ENCODE data around the gene DEFB115.

Gene DEFB115, protein sequence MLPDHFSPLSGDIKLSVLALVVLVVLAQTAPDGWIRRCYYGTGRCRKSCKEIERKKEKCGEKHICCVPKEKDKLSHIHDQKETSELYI

DNA sequence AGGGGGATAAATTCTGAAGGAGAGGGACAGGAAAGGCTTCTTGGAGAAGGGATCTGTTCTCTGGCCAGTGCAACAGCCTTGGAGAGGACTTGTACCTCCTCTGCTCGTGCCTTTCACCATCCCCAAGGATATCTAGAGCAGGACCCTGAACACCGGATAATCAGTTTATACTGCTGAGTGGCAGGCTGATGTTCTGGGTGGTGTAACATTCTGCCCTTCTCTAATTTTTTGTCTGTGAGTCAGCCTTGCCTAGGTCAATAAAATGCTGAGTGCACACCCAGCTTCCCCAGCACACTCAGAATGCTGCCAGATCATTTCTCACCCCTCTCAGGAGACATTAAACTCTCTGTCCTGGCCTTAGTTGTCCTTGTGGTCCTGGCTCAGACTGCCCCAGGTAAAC, at the start of gene DEFB115:
TSS of gene DEFB115 (plus strand) at position 301 of the 400 bp plus-strand sequence. CDS start at position 301, 0 bp downstream.
- no peak within 1 kb of the TSS for H3K4me3 ChIP-seq (ENCODE audit: low read depth, low read length)
- TF ChIP-seq, protein P1, sequence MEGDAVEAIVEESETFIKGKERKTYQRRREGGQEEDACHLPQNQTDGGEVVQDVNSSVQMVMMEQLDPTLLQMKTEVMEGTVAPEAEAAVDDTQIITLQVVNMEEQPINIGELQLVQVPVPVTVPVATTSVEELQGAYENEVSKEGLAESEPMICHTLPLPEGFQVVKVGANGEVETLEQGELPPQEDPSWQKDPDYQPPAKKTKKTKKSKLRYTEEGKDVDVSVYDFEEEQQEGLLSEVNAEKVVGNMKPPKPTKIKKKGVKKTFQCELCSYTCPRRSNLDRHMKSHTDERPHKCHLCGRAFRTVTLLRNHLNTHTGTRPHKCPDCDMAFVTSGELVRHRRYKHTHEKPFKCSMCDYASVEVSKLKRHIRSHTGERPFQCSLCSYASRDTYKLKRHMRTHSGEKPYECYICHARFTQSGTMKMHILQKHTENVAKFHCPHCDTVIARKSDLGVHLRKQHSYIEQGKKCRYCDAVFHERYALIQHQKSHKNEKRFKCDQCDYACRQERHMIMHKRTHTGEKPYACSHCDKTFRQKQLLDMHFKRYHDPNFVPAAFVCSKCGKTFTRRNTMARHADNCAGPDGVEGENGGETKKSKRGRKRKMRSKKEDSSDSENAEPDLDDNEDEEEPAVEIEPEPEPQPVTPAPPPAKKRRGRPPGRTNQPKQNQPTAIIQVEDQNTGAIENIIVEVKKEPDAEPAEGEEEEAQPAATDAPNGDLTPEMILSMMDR (IDR thresholded peaks at IDR 0.05; ENCODE audit: borderline replicate concordance, insufficient read depth, low read depth, low read length), result no peak

DNA sequence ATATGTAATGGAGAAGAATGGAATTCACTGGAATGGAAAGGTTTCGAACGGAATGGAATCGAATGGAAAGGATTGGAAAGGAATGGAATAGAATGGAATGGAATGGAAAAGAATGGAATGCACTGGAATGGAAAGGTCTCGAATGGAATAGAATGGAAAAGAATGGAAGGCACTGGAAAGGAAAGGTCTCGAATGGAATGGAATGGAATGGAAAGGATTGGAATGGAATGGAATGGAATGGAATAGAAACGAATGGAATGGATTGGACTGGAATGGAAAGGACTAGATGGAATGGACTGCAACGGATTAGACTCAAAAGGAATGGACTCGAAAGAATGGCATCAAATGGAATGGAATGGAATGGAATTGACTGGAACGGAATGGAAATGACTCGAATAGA, 20.5 kb upstream of the DEFB115 start:
- TF ChIP-seq, protein P1 (IDR thresholded peaks at IDR 0.05; ENCODE audit: borderline replicate concordance, insufficient read depth, low read depth, low read length), result no peak
- H3K4me3 ChIP-seq (ENCODE audit: low read depth, low read length), result no peak overlapping the region

DNA sequence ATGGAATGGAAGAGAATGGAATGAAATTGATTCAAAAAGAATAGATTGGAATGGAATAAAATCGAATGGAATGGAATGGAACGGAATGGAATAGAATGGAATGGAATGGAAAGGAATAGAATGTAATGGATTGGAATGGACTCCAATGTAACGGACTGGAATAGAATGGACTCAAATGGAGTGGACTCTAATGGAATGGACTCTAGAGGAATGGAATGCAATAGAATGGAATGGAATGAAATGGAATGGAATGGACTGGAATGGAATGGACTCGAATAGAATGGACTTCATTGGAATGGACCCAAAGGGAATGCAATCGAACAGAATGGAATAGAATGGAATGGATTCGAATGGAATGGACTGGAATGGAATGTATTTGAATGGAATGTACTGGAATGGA, 19.7 kb upstream of the DEFB115 start:
- no peak overlapping the region for H3K4me3 ChIP-seq (ENCODE audit: low read depth, low read length)
- TF ChIP-seq, protein P1 (IDR thresholded peaks at IDR 0.05; ENCODE audit: borderline replicate concordance, insufficient read depth, low read depth, low read length), result no peak

DNA sequence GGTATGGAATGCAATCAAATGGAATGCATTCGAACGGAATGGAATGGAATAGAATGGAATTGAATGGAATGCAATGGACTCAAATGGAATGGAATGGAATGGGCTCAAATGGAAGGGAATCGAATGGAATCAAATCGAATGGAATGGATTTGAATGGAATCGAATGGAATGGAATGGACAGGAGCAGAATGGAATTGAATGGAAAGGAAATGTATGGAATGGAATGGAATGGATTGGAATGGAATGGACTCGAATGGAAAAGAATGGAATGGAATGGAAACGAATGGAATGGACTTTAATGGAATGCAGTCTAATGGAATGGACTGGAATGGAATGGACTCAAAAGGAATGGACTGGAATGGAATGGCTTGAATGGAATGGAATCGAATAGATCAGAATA, 18.3 kb upstream of the DEFB115 start:
- TF ChIP-seq, protein P1 (IDR thresholded peaks at IDR 0.05; ENCODE audit: borderline replicate concordance, insufficient read depth, low read depth, low read length), result no peak
- H3K4me3 ChIP-seq (ENCODE audit: low read depth, low read length), result no peak overlapping the region

DNA sequence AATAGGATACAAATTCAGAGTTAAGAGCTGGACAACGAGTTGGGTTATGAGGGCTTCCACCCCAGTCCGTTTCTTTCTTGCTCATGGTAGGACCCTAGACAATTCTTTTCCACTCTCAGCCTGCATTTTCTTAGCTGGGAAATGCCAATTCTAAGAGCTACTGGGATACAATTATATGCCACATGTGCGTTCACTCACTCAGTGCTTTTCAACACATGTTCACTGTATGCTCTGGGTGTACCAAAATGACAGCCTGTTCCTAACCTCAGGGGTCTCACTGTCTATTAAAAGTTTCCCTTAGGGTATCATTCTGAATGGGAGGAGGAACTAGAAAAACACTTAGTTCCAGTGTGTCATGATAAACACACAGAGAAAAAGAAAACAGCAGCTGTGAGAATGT, 505 bp upstream of the DEFB115 start:
- H3K4me3 ChIP-seq (ENCODE audit: low read depth, low read length), result no peak overlapping the region
- TF ChIP-seq, protein P1 (IDR thresholded peaks at IDR 0.05; ENCODE audit: borderline replicate concordance, insufficient read depth, low read depth, low read length), result no peak

DNA sequence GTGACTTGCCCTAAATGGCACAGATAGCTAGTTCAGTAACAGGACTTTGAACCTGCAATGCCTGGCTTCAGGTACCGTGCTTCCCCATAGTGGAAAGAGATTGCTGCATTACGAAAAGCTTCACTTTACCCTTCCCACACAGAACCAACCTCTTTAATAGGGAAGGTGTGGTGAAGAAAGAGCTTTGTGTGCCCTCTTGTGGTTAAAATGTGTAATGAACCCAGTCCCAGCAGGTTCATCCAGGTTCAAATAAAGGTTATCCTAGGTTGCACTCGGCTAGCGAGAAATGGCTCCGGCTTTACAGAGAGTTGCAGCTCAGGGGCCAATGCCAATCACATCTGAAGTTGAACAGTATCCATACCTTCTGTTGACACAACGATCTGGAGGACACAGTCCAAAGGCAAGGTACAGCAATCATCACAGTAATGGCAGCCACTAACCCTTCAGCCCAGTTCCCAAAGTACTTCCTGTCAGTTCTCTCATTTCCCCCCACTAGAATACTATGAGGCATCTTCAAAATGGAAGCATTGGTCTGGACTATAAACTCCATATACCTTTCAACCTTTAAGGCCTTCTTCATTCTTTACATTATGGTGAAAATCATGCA, 3.0 kb downstream of the DEFB115 start:
- TF ChIP-seq, protein P1 (IDR thresholded peaks at IDR 0.05; ENCODE audit: borderline replicate concordance, insufficient read depth, low read depth, low read length), result peak; percentile 54
- no peak overlapping the region for H3K4me3 ChIP-seq (ENCODE audit: low read depth, low read length)

DNA sequence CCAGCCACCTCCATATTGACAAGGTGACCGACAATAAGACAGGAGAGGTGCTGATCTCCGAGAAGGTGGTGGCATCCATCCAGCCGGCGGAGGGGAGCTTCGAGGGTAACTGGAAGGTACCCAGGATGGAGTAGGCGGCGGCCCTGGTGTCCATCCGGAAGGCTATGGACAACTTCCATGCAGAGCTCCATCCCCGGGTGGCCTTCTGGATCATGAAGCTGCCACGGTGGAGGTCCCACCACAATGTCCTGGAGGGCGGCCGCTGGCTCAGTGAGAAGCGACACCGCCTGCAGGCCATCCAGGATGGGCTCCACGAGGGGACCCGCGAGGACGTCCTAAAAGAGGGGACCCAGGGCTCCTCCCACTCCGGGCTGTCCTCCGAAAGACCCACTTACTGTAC, 17.0 kb downstream of the DEFB115 start:
- no peak overlapping the region for H3K4me3 ChIP-seq (ENCODE audit: low read depth, low read length)
- TF ChIP-seq, protein P1 (IDR thresholded peaks at IDR 0.05; ENCODE audit: borderline replicate concordance, insufficient read depth, low read depth, low read length), result no peak

All from GM12875 (cell line).